Left lung (tissue), 10 donors: ENCODE measurements around the gene PRDM12. TPM values are rescaled to one million over a fixed set of nuclear protein-coding genes. Genes with fewer than 3 reads are reported as not detected.

Experiments
- ATAC-seq: fragments of 200-7000 bp; cut with Tn5 transposase; one replicate; pipeline ENCODE4 v1.9.1; 2020; ENCODE audit warnings: moderate library complexity
- DNase-seq, 4 donors: peaks; one replicate each; pipeline ENCODE4 v3.0.0-alpha.2; 2013 to 2020
- H3K27ac ChIP-seq, 2 donors: fragments of 200-600 bp; sonication (generic) in 1 of 2; one replicate each; pipeline versions ENCODE4 v1.5.0 to v1.8.0; 2020 to 2021
- H3K27me3 ChIP-seq, 2 donors: fragments of 200-600 bp; sonication (generic) in 1 of 2; one replicate each; pipeline versions ENCODE4 v1.5.0 to v1.8.0; 2020 to 2021
- H3K36me3 ChIP-seq, 2 donors: fragments of 200-600 bp; sonication (generic) in 1 of 2; one replicate each; pipeline versions ENCODE4 v1.5.0 to v1.8.0; 2020 to 2021
- H3K4me1 ChIP-seq, 2 donors: fragments of 200-600 bp; one replicate each; pipeline ENCODE4 v1.8.0; 2021
- H3K4me3 ChIP-seq, 2 donors: fragments of 200-600 bp; sonication (generic) in 1 of 2; one replicate each; pipeline versions ENCODE4 v1.5.0 to v1.8.0; 2020 to 2021; ENCODE audit warnings: mild to moderate bottlenecking in 1 of 2
- H3K9me3 ChIP-seq, 2 donors: fragments of 200-600 bp; sonication (generic) in 1 of 2; one replicate each; pipeline versions ENCODE4 v1.5.0 to v1.8.0; 2020 to 2021
- CTCF ChIP-seq, 2 donors: fragments of 200-600 bp; sonication (generic) in 1 of 2; IDR thresholded peaks; one replicate each; pipeline versions ENCODE4 v1.5.0 to v1.8.0; 2021; ENCODE audit warnings: antibody characterized with exemption in 2 of 2
- intact Hi-C, 2 donors: fragments of 100-400 bp; cut with DNase I; formaldehyde crosslinking; loops; one replicate each; pipeline versions ENCODE4 v1.11.2 to v1.14.2; 2022
- polyA plus RNA-seq, 6 donors: library from polyadenylated mRNA; unstranded; fragments of 120-200 nt; gene quantifications; one replicate each; pipeline ENCODE4 v1.2.1, GENCODE V29; 2013; ENCODE audit not compliant: insufficient read length in 6 of 6
- total RNA-seq, 2 donors: library from RNA; stranded (reverse); fragmentation: NEBNext Ultra II Directional; extraction: Animal tissue kit (Norgen Biotek cat#: 25700); gene quantifications; one replicate each; pipeline ENCODE4 v1.2.1, GENCODE V29; 2021
- donor health status: DM: no; HTN: yes; CAD: no.
- donor health status: DM: no; HTN: no; CAD: no.

PRDM12 gene
- total and polyA plus RNA-seq, 8 donors, result not detected

DNA sequence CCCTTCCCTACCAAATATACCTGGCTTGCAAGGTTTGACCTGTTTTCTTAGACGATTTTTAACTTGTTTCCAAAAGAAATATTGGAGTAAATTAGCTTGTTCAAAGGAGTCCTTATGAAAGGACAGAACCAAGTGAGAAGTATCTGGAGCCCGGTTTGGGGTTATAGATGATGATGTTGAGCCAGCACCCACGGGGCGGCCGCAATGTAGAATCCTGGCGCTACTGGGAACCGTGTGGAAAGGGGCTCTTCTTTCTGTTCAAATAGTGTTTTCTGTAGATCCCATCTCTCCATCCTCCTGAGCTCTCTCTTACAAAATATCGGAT, 28.7 kb downstream of the PRDM12 start:
- intact Hi-C loops, result no loop called here
- Histone ChIP-seq H3K4me1 (peaks cover 3 to 29% of the 10 kb centered on the region in 2 donors), H3K9me3 (no peaks in the 10 kb centered on the region), H3K4me3 (peak overlapping the region; percentile 57 to 69), H3K27ac (peak overlapping the region; percentile 53 to 59), H3K36me3 (peaks cover 0 to 28% of the 10 kb centered on the region in 2 donors), H3K27me3 (no peaks in the 10 kb centered on the region)
- no peak for TF ChIP-seq CTCF (IDR thresholded peaks at IDR 0.05)
- DNase-seq (no peak), ATAC-seq (no peak)

GRCh38 chr9:130693426-130694191, 29.2 kb downstream of the PRDM12 start, which contains the start of gene EXOSC2:
TSS of gene EXOSC2 (plus strand) at chr9:130693780. CDS start at chr9:130693792, 12 bp downstream.
- Histone ChIP-seq H3K36me3 (peaks cover 0 to 34% of the 10 kb centered on the region in 2 donors), H3K27me3 (no peaks in the 10 kb centered on the region), H3K4me1 (peaks cover 3 to 29% of the 10 kb centered on the region in 2 donors), H3K9me3 (no peaks in the 10 kb centered on the region), H3K4me3 (peak within 1 kb of the TSS; percentile 57 to 69), H3K27ac (peak within 1 kb of the TSS; percentile 53 to 59)
- ATAC-seq (peak; percentile 94), DNase-seq (peak; percentile 94 to 99 (median 98))
- TF ChIP-seq CTCF (IDR thresholded peaks at IDR 0.05), result no peak
- intact Hi-C loops, result no loop called here

DNA sequence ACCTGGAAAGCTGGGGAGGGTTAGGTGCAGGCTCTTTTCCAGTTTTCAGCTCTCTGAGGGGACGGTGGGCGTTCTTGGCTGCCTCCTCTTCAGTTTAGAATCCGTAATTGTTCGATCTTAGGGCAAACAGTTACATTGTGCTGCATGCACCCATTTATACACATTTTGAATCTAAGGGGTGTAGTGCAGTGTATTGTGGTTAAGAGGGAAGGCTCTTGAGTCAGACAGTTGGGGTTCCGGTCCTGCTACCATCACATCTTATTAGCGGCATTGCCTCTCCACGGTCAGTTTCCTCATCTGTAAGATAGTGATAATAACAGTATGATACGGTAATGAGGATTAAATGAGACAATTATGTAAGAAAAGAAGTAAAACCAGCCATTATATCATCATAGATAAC, 29.8 kb downstream of the PRDM12 start:
- no peak for TF ChIP-seq CTCF (IDR thresholded peaks at IDR 0.05)
- Histone ChIP-seq H3K27ac (peak overlapping the region in 1 of 2 donors; percentile 59), H3K27me3 (no peaks in the 10 kb centered on the region), H3K4me3 (peak overlapping the region; percentile 57 to 69), H3K4me1 (peaks cover 3 to 29% of the 10 kb centered on the region in 2 donors), H3K36me3 (peaks cover 0 to 40% of the 10 kb centered on the region in 2 donors), H3K9me3 (no peaks in the 10 kb centered on the region)
- DNase-seq, result no peak
- ATAC-seq, result no peak
- intact Hi-C loops, result no loop called here

- H3K27ac ChIP-seq, result no peak overlapping the region
- no peak for TF ChIP-seq CTCF (IDR thresholded peaks at IDR 0.05)
- intact Hi-C loops, result no loop called here
- H3K27me3 ChIP-seq, result no peaks in the 10 kb centered on the region
- no peak for DNase-seq
- no peaks in the 10 kb centered on the region for H3K9me3 ChIP-seq
- H3K4me1 ChIP-seq, result peaks cover 0 to 29% of the 10 kb centered on the region in 2 donors
- H3K36me3 ChIP-seq, result peaks cover 0 to 60% of the 10 kb centered on the region in 2 donors
- no peak for ATAC-seq
- no peak overlapping the region for H3K4me3 ChIP-seq
Observed at GRCh38 chr9:130696139-130696650, 31.8 kb downstream of the PRDM12 start.

- no peak for ATAC-seq
- Histone ChIP-seq H3K27me3 (no peaks in the 10 kb centered on the region), H3K4me3 (no peak overlapping the region), H3K27ac (no peak overlapping the region), H3K36me3 (peaks cover 0 to 68% of the 10 kb centered on the region in 2 donors), H3K4me1 (peaks cover 0 to 29% of the 10 kb centered on the region in 2 donors), H3K9me3 (no peaks in the 10 kb centered on the region)
- no peak for TF ChIP-seq CTCF (IDR thresholded peaks at IDR 0.05)
- intact Hi-C loops, result no loop called here
- no peak for DNase-seq
Observed at GRCh38 chr9:130696996-130697395, 32.6 kb downstream of the PRDM12 start.
